Measurements from ENCODE around the gene CKS1B. TPM values are rescaled to one million over a fixed set of nuclear protein-coding genes. Genes with fewer than 3 reads are reported as not detected.

Gene CKS1B
- total RNA-seq, 5 donors from 2014 or later (not counting 1 experiment from before 2014, with no cell fraction given): 7.9 to 11.8 (median 10.3) TPM

DNA sequence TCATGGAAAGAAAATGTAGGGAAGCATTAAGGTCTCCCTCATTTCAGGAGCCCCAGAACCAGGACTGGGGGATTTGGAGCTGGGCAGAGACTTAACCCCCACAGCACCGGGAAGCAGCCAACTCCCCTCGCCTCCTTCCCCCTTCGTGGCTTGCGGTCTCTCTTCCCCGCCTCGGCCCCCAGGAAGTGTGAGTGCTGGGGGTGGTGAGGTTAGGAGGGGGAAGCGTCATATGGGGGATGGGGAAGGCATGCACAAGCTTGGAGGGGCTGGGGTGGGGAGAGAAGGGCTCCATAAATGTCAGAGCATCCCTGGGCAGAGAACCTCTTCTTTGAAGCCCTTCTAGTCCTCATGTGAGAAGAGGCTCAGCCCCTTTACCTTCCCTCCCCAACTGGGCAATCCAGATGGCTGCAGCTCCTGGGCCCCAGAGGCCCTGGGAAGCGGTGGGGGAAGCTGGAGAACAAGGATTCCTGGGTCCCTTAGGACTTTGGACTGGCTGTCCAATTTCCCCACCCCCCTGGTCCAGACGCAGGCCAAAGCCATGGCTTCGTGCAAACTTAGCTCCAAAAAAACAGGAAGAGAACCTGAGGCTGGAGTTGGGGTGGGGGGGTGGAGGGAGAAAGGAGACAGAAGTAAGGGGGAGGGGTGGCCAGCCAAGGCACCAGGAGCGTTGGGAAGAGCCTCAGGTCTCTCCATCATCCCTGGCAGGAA lies 35.9 kb downstream of the CKS1B start:
- Mint-ChIP-seq H3K9me3 (no peaks in the 10 kb centered on the region), H3K4me3 (peak overlapping the region; percentile 74 to 89 (median 83)), H3K36me3 (no peaks in the 10 kb centered on the region), H3K4me1 (peaks cover 73 to 89% (median 83%) of the 10 kb centered on the region in 3 donors), H3K27me3 (no peaks in the 10 kb centered on the region), H3K27ac (peak overlapping the region; percentile 91 to 95)
- H3K27me3 ChIP-seq (replicated peaks in 1 of 2; ENCODE audit: control insufficient read depth in 2 of 2, extremely low read depth in 1 of 2, insufficient read depth in 2 of 2, low read length in 1 of 2): no peaks in the 10 kb centered on the region
- ATAC-seq (replicated peaks in 1 of 4): peak in 2 of 4 experiments; percentile 9 to 21
- H3K27ac ChIP-seq (ENCODE audit: low read length): peak overlapping the region; percentile 80
- H3K4me1 ChIP-seq (ENCODE audit: control insufficient read depth in 1 of 2, extremely low read depth in 1 of 2, insufficient read depth in 2 of 2, low read length in 2 of 2): peaks cover 37 to 99% of the 10 kb centered on the region in 2 experiments
- DNase-seq: peak in 1 of 35 experiments; percentile 16
- H3K4me3 ChIP-seq (ENCODE audit: control insufficient read depth in 1 of 2, extremely low read depth in 1 of 2, low read length in 1 of 2): peak overlapping the region; percentile 62 to 71
- peaks cover 1 to 12% of the 10 kb centered on the region in 2 donors for H3K36me3 ChIP-seq (ENCODE audit: control insufficient read depth in 2 of 2, extremely low read depth in 1 of 2, insufficient read depth in 1 of 2, low read length in 1 of 2)
- H3K9me3 ChIP-seq: no peaks in the 10 kb centered on the region
- 35% methylated on average over 2 of the region's 11 CpGs for WGBS (ENCODE audit: insufficient coverage)
- CTCF ChIA-PET: interaction anchor here (0.6 to 1.2 kb wide), 5 partner anchors 10 to 75 kb away, joined by 3 to 5 read pairs (median 3); no protein-coding TSS in a partner anchor
- POLR2A ChIA-PET: interaction anchor here in 1 of 2 donors (0.7 kb wide), 1 partner anchor 20 kb away, joined by 3 read pairs; no protein-coding TSS in a partner anchor

DNA sequence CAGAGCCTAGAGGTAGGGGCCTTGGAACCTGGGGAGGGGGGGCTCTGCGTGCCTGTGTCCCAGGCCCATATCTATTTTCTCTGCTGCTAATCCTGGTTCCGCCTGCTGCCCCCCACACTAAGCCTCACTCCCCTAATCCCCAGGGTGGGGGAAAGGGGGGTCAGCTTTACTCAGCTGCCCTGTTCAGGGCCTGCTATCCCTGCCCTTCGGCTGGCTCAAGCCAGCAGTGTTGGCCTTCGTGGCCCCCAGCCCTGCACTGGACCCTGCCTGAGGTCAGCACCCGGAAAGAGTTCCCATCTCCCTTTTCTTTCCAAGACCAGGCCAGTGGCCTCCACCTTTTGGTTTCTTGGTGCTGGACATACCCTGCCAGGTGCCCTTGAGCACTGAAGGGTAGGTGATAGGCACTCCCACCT lies 36.5 kb downstream of the CKS1B start:
- H3K27me3 ChIP-seq (replicated peaks in 1 of 2; ENCODE audit: control insufficient read depth in 2 of 2, extremely low read depth in 1 of 2, insufficient read depth in 2 of 2, low read length in 1 of 2): no peaks in the 10 kb centered on the region
- no peaks in the 10 kb centered on the region for H3K9me3 ChIP-seq
- Mint-ChIP-seq H3K4me1 (peaks cover 73 to 89% (median 83%) of the 10 kb centered on the region in 3 donors), H3K27ac (peak overlapping the region; percentile 91 to 95), H3K9me3 (no peaks in the 10 kb centered on the region), H3K36me3 (peaks cover 3% of the 10 kb centered on the region), H3K4me3 (peak overlapping the region; percentile 45 to 89 (median 46)), H3K27me3 (no peaks in the 10 kb centered on the region)
- H3K27ac ChIP-seq (ENCODE audit: low read length): peak overlapping the region; percentile 80
- ChIA-PET POLR2A (interaction anchor here in 1 of 2 donors (0.5 kb wide), 1 partner anchor 1356 kb away, joined by 7 read pairs; no protein-coding TSS in a partner anchor), CTCF (interaction anchor here in 1 of 2 donors (1.2 kb wide), 1 partner anchor 74 kb away, joined by 3 read pairs; no protein-coding TSS in a partner anchor)
- 81% methylated on average over 3 of the region's 5 CpGs for WGBS (ENCODE audit: insufficient coverage)
- DNase-seq (no peak), ATAC-seq (replicated peaks in 1 of 4) (no peak)
- H3K36me3 ChIP-seq (ENCODE audit: control insufficient read depth in 2 of 2, extremely low read depth in 1 of 2, insufficient read depth in 1 of 2, low read length in 1 of 2): peaks cover 4 to 18% of the 10 kb centered on the region in 2 donors
- peak overlapping the region; percentile 54 to 71 for H3K4me3 ChIP-seq (ENCODE audit: control insufficient read depth in 1 of 2, extremely low read depth in 1 of 2, low read length in 1 of 2)
- H3K4me1 ChIP-seq (ENCODE audit: control insufficient read depth in 1 of 2, extremely low read depth in 1 of 2, insufficient read depth in 2 of 2, low read length in 2 of 2): peaks cover 41 to 99% of the 10 kb centered on the region in 2 experiments

DNA sequence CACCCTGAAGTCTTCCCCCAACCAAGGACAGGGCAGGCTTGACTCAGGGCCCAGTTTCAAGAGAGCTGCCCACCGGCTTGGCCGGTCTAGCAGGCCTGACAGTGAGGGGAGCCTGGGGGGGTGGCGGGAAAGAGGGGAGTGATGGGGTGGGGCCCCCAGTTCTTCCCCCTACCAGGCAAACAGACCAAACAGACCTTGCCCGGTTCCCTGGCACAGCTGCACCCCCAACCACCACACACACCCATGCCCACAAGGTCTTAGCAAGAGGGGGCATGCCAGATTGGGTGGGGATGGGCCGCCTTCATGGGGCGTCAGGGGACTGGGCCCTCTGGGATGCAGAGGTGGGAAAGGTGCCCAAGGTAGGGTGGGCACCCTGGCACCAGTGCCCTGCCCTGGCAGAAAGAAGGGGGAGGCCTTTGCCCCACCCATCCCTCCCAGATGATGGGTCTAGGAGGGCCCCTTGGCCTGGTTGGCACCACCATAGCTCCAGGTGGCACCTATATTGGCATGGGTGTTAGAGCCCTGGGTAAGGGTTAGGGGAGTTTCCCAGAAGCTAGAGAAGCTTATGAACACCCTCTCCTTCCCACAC lies 37.0 kb downstream of the CKS1B start:
- Histone ChIP-seq H3K4me1 (ENCODE audit: control insufficient read depth in 1 of 2, extremely low read depth in 1 of 2, insufficient read depth in 2 of 2, low read length in 2 of 2) (peaks cover 41 to 99% of the 10 kb centered on the region in 2 experiments), H3K27ac (ENCODE audit: low read length) (peak overlapping the region; percentile 80), H3K27me3 (replicated peaks in 1 of 2; ENCODE audit: control insufficient read depth in 2 of 2, extremely low read depth in 1 of 2, insufficient read depth in 2 of 2, low read length in 1 of 2) (no peaks in the 10 kb centered on the region), H3K36me3 (ENCODE audit: control insufficient read depth in 2 of 2, extremely low read depth in 1 of 2, insufficient read depth in 1 of 2, low read length in 1 of 2) (peaks cover 4 to 23% of the 10 kb centered on the region in 2 donors), H3K9me3 (no peaks in the 10 kb centered on the region), H3K4me3 (ENCODE audit: control insufficient read depth in 1 of 2, extremely low read depth in 1 of 2, low read length in 1 of 2) (peak overlapping the region; percentile 54 to 71)
- no peaks in the 10 kb centered on the region for H3K27me3 Mint-ChIP-seq
- WGBS (ENCODE audit: insufficient coverage): 80% methylated on average over 1 of the region's 6 CpGs
- ATAC-seq (replicated peaks in 1 of 4) (peak in 1 of 4 experiments; percentile 17), DNase-seq (no peak)
- peaks cover 3% of the 10 kb centered on the region for H3K36me3 Mint-ChIP-seq
- CTCF ChIA-PET: interaction anchor here in 1 of 2 donors (0.6 to 1.2 kb wide), 3 partner anchors 36 to 1360 kb away, joined by 3 to 4 read pairs (median 3); no protein-coding TSS in a partner anchor
- POLR2A ChIA-PET: interaction anchor here in 1 of 2 donors (0.5 to 0.6 kb wide), 4 partner anchors 9 to 1357 kb away, joined by 3 to 7 read pairs (median 6); partner anchors contain the start of gene ZBTB7B
- H3K9me3 Mint-ChIP-seq: no peaks in the 10 kb centered on the region
- H3K4me3 Mint-ChIP-seq: peak overlapping the region; percentile 45 to 89 (median 46)
- peak overlapping the region; percentile 91 to 95 for H3K27ac Mint-ChIP-seq
- H3K4me1 Mint-ChIP-seq: peaks cover 73 to 89% (median 83%) of the 10 kb centered on the region in 3 donors

DNA sequence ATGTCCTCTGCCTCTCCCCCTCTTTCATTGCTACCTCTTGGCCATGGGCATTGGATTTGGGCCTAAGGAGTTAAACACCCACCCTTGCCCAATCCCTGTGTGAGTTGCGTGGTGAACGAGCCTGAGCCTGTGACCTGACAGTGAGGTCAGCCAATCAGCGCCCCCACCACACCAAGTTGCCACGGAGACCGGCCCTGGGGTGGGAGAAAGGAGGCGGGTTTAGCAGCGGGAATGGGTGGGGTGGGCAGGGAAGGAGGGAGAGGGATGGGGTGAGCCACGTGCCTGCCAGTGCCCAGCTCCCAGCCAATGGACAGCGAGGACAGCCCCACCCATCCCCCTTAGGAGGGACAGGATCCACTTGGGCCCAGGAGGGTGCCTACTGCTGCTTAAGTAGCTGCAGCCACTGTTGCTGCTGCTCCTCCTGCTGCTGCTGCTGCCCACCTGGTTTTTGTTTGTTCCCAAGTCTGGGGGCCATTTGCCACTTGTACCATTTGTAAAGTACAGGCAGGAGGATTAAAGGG lies 37.6 kb downstream of the CKS1B start:
- peak overlapping the region; percentile 91 to 95 for H3K27ac Mint-ChIP-seq
- Histone ChIP-seq H3K4me1 (ENCODE audit: control insufficient read depth in 1 of 2, extremely low read depth in 1 of 2, insufficient read depth in 2 of 2, low read length in 2 of 2) (peaks cover 45 to 99% of the 10 kb centered on the region in 2 experiments), H3K4me3 (ENCODE audit: control insufficient read depth in 1 of 2, extremely low read depth in 1 of 2, low read length in 1 of 2) (peak overlapping the region; percentile 50 to 71), H3K27me3 (replicated peaks in 1 of 2; ENCODE audit: control insufficient read depth in 2 of 2, extremely low read depth in 1 of 2, insufficient read depth in 2 of 2, low read length in 1 of 2) (no peaks in the 10 kb centered on the region), H3K9me3 (no peaks in the 10 kb centered on the region), H3K36me3 (ENCODE audit: control insufficient read depth in 2 of 2, extremely low read depth in 1 of 2, insufficient read depth in 1 of 2, low read length in 1 of 2) (peaks cover 4 to 25% of the 10 kb centered on the region in 2 donors), H3K27ac (ENCODE audit: low read length) (peak overlapping the region; percentile 80)
- ATAC-seq (replicated peaks in 1 of 4) (no peak), DNase-seq (no peak)
- peaks cover 3% of the 10 kb centered on the region for H3K36me3 Mint-ChIP-seq
- peaks cover 71 to 89% (median 82%) of the 10 kb centered on the region in 3 donors for H3K4me1 Mint-ChIP-seq
- POLR2A ChIA-PET: interaction anchor here in 1 of 2 donors (0.5 to 0.6 kb wide), 3 partner anchors 10 to 67 kb away, joined by 3 to 6 read pairs (median 5); partner anchors contain the start of gene ZBTB7B
- H3K27me3 Mint-ChIP-seq: no peaks in the 10 kb centered on the region
- CTCF ChIA-PET: interaction anchor here in 1 of 2 donors (0.6 to 0.7 kb wide), 3 partner anchors 37 to 1359 kb away, joined by 3 to 4 read pairs (median 4); no protein-coding TSS in a partner anchor
- no peaks in the 10 kb centered on the region for H3K9me3 Mint-ChIP-seq
- H3K4me3 Mint-ChIP-seq: peak overlapping the region; percentile 28 to 89 (median 72)
- no CpG with 5 or more reads among the region's 9 CpGs for WGBS (ENCODE audit: insufficient coverage)

DNA sequence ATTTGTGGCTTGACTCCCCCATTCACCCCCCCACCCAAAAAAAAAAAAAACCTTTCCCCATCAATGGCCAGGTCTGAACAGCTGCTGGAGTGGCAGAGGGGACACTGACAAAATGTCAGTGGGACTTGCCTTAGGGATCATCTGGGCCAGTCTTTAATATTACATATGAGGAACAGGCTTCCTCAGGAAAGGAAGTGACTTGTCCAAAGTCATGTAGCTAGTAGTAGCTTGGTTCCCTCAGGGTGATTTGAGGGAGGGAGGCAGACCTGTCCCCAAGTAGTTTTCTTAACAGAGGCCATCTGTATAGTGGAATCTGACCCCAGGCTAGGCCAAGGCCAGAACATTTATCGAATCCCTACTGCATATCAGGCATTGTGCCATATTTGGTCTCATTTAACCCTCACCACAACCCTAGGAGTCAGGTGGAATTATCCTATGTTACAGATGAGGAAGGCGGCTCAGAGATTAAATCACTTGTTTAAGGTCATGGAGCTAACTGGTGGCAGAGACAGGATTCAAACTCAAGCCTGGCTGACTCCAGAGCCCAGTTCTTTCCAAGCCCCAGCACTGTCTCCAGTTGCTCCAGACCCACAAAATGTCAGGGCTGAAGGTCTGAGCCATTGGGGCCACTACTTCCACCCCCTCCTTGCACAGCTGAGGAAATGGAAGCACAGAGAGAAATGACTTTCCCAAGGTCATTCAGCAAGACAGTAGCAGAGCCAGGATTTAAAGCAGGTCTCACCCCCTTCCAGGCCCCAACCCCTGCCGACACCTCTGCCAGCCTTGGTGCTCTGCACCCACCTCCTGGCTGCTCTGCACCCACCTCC lies 38.5 kb downstream of the CKS1B start:
- Mint-ChIP-seq H3K36me3 (peaks cover 3% of the 10 kb centered on the region), H3K27me3 (no peaks in the 10 kb centered on the region), H3K4me1 (peaks cover 74 to 88% (median 81%) of the 10 kb centered on the region in 3 donors), H3K4me3 (peak overlapping the region; percentile 28 to 89 (median 72)), H3K27ac (peak overlapping the region; percentile 91 to 95), H3K9me3 (no peaks in the 10 kb centered on the region)
- Histone ChIP-seq H3K27me3 (replicated peaks in 1 of 2; ENCODE audit: control insufficient read depth in 2 of 2, extremely low read depth in 1 of 2, insufficient read depth in 2 of 2, low read length in 1 of 2) (no peaks in the 10 kb centered on the region), H3K36me3 (ENCODE audit: control insufficient read depth in 2 of 2, extremely low read depth in 1 of 2, insufficient read depth in 1 of 2, low read length in 1 of 2) (peaks cover 4 to 25% of the 10 kb centered on the region in 2 donors), H3K27ac (ENCODE audit: low read length) (peak overlapping the region; percentile 80), H3K9me3 (no peaks in the 10 kb centered on the region), H3K4me3 (ENCODE audit: control insufficient read depth in 1 of 2, extremely low read depth in 1 of 2, low read length in 1 of 2) (peak overlapping the region; percentile 69 to 71), H3K4me1 (ENCODE audit: control insufficient read depth in 1 of 2, extremely low read depth in 1 of 2, insufficient read depth in 2 of 2, low read length in 2 of 2) (peaks cover 47 to 99% of the 10 kb centered on the region in 2 experiments)
- POLR2A ChIA-PET: interaction anchor here (0.6 to 0.7 kb wide), 3 partner anchors 9 to 57 kb away, joined by 3 to 13 read pairs (median 3); no protein-coding TSS in a partner anchor
- WGBS (ENCODE audit: insufficient coverage): no CpG with 5 or more reads among the region's 3 CpGs
- DNase-seq (no peak), ATAC-seq (replicated peaks in 1 of 4) (peak; percentile 5 to 14 (median 10))
- CTCF ChIA-PET: interaction anchor here in 1 of 2 donors (0.6 to 0.7 kb wide), 3 partner anchors 12 to 1518 kb away, joined by 4 to 5 read pairs (median 4); no protein-coding TSS in a partner anchor
